ENCODE results near the gene CCP110.

CCP110 gene

DNA sequence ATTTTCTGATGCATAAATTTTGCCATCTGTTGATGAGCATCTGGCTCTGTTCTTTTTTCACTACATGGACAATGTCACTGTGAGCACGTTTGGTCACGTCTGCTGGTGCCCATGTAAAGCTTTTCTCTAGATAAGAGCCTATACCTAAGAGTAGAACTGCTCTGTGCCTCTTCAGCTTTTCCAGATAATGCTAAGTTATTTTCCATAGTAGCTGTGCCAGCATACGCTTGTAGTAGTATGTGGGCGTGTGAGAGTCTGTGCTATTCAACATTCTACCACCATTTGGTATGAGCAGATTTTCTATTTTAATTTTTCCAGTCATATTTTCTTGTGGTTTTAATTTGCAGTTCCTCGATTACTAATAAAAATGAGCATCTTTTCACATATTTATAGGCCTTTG lies 64.9 kb downstream of the CCP110 start:
- DNase-seq (ENCODE audit: extremely low read depth, low read depth): no peak
- TF ChIP-seq, protein P1, sequence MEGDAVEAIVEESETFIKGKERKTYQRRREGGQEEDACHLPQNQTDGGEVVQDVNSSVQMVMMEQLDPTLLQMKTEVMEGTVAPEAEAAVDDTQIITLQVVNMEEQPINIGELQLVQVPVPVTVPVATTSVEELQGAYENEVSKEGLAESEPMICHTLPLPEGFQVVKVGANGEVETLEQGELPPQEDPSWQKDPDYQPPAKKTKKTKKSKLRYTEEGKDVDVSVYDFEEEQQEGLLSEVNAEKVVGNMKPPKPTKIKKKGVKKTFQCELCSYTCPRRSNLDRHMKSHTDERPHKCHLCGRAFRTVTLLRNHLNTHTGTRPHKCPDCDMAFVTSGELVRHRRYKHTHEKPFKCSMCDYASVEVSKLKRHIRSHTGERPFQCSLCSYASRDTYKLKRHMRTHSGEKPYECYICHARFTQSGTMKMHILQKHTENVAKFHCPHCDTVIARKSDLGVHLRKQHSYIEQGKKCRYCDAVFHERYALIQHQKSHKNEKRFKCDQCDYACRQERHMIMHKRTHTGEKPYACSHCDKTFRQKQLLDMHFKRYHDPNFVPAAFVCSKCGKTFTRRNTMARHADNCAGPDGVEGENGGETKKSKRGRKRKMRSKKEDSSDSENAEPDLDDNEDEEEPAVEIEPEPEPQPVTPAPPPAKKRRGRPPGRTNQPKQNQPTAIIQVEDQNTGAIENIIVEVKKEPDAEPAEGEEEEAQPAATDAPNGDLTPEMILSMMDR (IDR thresholded peaks at IDR 0.05; ENCODE audit: low read depth, low read length): no peak

DNA sequence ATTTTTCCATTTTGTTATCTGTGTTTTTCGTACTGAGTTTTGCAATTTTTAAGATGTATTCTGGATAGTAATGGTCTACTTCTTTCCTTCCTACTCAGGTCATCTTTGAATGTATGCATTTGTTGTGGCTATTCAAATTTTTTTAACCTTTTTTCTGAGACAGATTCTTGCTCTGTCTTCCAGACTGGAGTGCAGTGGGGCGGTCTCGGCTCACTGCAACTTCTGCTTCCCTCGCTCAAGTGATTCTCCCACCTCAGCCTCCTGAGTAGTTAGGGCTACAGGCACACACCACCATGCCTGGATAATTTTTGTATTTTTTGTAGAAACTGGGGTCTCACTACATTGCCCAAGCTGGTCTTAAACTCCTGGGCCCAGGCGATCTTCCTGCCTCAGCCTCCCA lies 65.4 kb downstream of the CCP110 start:
- DNase-seq (ENCODE audit: extremely low read depth, low read depth): no peak
- TF ChIP-seq, protein P1 (IDR thresholded peaks at IDR 0.05; ENCODE audit: low read depth, low read length): no peak

DNA sequence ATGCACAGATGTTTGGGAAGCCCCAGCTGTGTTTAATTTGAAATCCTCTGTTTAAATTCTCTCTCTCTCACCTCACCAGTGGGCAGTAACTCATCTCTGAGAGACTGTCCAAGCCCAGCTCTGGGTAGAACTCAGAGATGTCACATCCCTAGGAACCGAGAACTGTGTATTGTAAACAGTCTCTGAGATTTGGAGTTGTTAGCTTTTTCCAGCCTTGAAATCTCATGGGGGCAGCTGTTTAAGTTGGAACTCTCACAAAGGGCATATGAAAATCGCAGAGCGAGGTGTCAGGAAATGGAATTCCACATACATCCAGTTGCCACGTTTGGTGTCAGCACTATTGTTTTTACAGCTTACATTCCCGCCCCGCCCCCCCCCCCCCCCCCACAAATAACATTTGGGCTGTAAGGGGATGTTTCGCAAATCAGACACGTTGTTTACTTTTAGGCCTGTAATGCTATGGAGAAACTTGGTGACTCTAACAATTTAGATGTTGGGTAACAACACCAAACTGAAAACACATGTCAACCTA lies 66.1 kb downstream of the CCP110 start:
- TF ChIP-seq, protein P1 (IDR thresholded peaks at IDR 0.05; ENCODE audit: low read depth, low read length): no peak

DNA sequence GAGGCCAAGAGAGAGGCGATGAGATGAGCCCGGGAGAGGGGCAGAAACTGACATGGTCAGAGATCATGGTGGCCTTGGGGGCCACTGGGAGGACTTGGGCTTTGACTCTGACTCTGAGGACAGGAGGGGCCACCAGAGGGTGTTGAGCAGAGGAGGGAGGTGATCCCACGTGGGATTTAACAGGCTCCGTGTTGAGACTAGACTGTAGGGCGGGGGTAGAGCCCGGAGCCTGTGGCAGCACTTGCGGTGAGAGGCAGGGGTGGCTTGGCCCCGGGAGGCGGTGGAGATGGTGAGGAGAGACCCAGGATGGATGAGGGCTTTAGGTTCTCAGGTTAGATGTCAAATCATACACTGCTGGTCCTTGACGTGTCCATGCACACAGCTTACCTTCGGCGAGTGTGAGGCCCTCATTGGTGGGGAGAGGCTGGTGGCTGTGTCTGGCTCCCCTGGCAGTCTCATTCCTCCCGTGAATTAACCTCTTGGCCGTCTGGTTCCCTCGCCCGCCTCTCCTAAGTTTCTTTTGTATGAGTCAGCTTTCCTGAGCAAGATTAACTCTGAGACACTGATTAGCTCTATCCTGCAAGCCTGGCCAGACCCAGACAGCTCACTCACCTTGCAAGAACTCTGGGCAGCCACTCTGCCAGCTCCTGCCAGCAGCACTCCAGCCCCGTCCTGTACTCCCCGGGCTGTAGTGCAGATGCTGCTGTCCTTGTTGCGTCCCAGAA lies 71.5 kb downstream of the CCP110 start:
- TF ChIP-seq, protein P1 (IDR thresholded peaks at IDR 0.05; ENCODE audit: low read depth, low read length): no peak
- peak; percentile 51 for DNase-seq (ENCODE audit: extremely low read depth, low read depth)

More for the DNA sequence above, 66.1 kb downstream of the CCP110 start:
- DNase-seq (ENCODE audit: extremely low read depth, low read depth): peak; percentile 78

- DNase-seq (ENCODE audit: extremely low read depth, low read depth): no peak
- TF ChIP-seq, protein P1 (IDR thresholded peaks at IDR 0.05; ENCODE audit: low read depth, low read length): no peak
These were observed 75.2 kb downstream of the CCP110 start for GRCh38 chr16:19598805-19599510.

DNA sequence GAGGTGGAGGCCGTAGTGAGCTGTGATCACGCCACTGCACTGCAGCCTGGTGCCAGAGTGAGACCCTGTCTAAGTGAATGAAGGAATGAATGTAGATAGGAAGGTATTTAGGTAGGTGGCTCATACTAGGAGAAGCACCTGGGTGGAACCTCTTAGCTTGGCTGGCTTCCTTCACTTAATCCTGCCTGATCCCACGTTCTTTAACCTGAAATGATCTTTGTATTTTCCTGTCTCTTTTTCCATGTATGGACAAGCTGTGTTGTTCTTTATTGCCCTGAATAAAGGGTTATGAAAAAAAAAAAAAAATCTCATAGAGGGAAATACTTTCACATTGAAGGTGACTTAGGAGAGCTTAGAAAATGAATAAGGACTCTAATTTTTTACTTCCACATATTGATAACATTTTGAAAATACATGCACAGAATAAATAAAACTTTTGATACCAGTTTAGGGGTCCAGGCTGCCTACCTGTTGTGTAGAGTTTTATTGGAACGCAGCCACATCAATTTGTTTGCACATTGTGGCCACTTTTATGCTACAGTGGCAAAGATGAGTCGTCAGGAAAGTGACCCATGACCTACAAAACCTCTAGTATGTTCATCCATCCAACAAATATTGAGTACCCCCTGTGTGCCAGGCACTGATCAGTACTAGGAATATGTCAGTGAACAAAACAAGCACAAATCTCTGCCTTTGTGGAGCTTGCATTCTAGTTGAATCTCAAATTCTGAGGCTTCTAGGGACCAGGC lies 76.4 kb downstream of the CCP110 start:
- TF ChIP-seq, protein P1 (IDR thresholded peaks at IDR 0.05; ENCODE audit: low read depth, low read length): no peak

More for the DNA sequence above, 76.4 kb downstream of the CCP110 start:
- no peak for DNase-seq (ENCODE audit: extremely low read depth, low read depth)

Measured in AG09319 (cell line).